ENCODE measurements around the gene WDR35. TPM values are rescaled to one million over a fixed set of nuclear protein-coding genes. Genes with fewer than 3 reads are reported as not detected.

The WDR35 gene
- total RNA-seq, 1 experiment from 2014 or later: 7.2 TPM

DNA sequence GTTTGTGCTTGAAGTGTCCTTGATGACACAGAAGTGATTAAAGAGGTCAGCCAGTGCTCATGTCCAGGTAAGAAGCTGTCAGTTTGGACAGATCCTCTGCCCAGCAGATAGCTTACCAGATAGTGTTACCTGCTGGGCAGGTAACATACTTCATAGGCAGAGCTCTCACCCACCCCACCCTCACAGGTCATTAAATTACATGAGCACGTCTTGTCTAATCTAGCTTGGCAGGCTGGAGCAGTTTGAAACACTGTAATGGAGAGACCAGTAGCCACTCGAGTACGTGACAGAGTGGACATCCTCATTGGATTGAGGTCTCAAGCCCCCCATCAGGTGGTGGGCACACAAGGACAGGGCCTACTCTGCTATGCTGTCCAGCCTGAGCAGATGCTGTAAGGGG lies 115.2 kb downstream of the WDR35 start:
- Mint-ChIP-seq H3K9me3 (ENCODE audit: unreplicated experiment) (no peaks in the 10 kb centered on the region), H3K36me3 (ENCODE audit: insufficient read depth, unreplicated experiment) (no peaks in the 10 kb centered on the region), H3K4me3 (ENCODE audit: unreplicated experiment) (no peak overlapping the region), H3K27ac (ENCODE audit: unreplicated experiment) (no peak overlapping the region), H3K27me3 (ENCODE audit: insufficient read depth, unreplicated experiment) (no peaks in the 10 kb centered on the region), H3K4me1 (ENCODE audit: low read depth, unreplicated experiment) (no peaks in the 10 kb centered on the region)
- Histone ChIP-seq H3K4me3 (ENCODE audit: low read depth, low read length) (no peak overlapping the region), H3K36me3 (ENCODE audit: control insufficient read depth, insufficient read depth, low read length) (no peaks in the 10 kb centered on the region), H3K9me3 (no peaks in the 10 kb centered on the region), H3K4me1 (no peaks in the 10 kb centered on the region), H3K27me3 (replicated peaks; ENCODE audit: control insufficient read depth, insufficient read depth, low read length) (no peaks in the 10 kb centered on the region; the same call in 1 of the 2 replicates)
- ChIA-PET POLR2A (no interaction called here), CTCF (no interaction called here)
- no TSS peak for BruUV-seq (replicated peaks)
- intact Hi-C loops (cut with micrococcal nuclease; ENCODE audit: unreplicated experiment): no loop called here
- TF ChIP-seq, protein P1, sequence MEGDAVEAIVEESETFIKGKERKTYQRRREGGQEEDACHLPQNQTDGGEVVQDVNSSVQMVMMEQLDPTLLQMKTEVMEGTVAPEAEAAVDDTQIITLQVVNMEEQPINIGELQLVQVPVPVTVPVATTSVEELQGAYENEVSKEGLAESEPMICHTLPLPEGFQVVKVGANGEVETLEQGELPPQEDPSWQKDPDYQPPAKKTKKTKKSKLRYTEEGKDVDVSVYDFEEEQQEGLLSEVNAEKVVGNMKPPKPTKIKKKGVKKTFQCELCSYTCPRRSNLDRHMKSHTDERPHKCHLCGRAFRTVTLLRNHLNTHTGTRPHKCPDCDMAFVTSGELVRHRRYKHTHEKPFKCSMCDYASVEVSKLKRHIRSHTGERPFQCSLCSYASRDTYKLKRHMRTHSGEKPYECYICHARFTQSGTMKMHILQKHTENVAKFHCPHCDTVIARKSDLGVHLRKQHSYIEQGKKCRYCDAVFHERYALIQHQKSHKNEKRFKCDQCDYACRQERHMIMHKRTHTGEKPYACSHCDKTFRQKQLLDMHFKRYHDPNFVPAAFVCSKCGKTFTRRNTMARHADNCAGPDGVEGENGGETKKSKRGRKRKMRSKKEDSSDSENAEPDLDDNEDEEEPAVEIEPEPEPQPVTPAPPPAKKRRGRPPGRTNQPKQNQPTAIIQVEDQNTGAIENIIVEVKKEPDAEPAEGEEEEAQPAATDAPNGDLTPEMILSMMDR (IDR thresholded peaks at IDR 0.05; ENCODE audit: insufficient read depth in 1 of 2, low read depth in 1 of 2, low read length in 1 of 2, severe bottlenecking in 1 of 2, unreplicated experiment in 1 of 2): no peak
- DNase-seq: no peak

DNA sequence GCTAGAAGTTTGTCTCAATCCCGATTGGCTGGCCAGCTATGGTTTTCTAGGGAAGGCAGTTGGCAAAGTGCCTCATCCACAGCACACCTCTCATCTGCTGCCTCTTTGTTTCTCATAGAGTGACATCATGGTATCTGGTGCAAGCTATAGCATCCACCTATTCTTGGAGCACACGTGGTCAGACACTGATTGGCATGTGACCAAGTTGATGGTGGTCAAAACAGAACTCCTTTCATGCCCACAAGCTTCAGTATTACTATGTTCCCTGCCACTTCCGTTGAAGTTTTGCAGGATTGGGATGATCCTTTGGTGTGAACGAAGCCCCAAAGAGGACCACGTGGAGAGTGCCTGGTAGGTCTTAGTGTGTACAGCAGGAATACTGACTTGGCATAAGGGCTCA lies 116.9 kb downstream of the WDR35 start:
- intact Hi-C loops (cut with micrococcal nuclease; ENCODE audit: unreplicated experiment): no loop called here

DNA sequence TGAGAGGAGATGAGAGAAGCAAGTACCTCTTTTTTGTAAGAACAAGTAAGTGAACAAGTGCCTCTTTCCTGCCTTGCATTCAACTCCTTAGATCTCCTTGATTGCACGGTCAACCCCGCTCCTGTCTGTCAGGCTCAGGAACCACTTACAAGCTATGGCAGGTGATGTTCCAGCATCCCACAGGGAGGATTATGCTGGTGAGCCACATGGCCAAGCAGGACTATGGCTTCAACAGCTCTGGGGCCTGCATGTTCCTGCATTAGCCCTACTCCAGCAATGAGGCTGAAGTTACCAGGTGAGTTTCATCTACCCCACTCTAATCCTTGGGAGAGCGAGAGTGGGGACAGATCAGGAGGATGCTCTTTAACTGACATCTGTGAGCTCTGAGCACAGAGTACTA lies 117.6 kb downstream of the WDR35 start:
- H3K27me3 Mint-ChIP-seq (ENCODE audit: insufficient read depth, unreplicated experiment): no peaks in the 10 kb centered on the region
- intact Hi-C loops (cut with micrococcal nuclease; ENCODE audit: unreplicated experiment): no loop called here
- Histone ChIP-seq H3K27me3 (replicated peaks; ENCODE audit: control insufficient read depth, insufficient read depth, low read length) (no peaks in the 10 kb centered on the region; the same call in 1 of the 2 replicates), H3K4me3 (ENCODE audit: low read depth, low read length) (no peak overlapping the region), H3K36me3 (ENCODE audit: control insufficient read depth, insufficient read depth, low read length) (no peaks in the 10 kb centered on the region), H3K4me1 (no peaks in the 10 kb centered on the region), H3K9me3 (no peaks in the 10 kb centered on the region)
- H3K4me1 Mint-ChIP-seq (ENCODE audit: low read depth, unreplicated experiment): no peaks in the 10 kb centered on the region
- no peak for DNase-seq
- H3K4me3 Mint-ChIP-seq (ENCODE audit: unreplicated experiment): no peak overlapping the region
- H3K9me3 Mint-ChIP-seq (ENCODE audit: unreplicated experiment): no peaks in the 10 kb centered on the region
- CTCF ChIA-PET: no interaction called here
- no peak overlapping the region for H3K27ac Mint-ChIP-seq (ENCODE audit: unreplicated experiment)
- BruUV-seq (replicated peaks): no TSS peak
- TF ChIP-seq, protein P1 (IDR thresholded peaks at IDR 0.05; ENCODE audit: insufficient read depth in 1 of 2, low read depth in 1 of 2, low read length in 1 of 2, severe bottlenecking in 1 of 2, unreplicated experiment in 1 of 2): no peak
- POLR2A ChIA-PET: no interaction called here
- no peaks in the 10 kb centered on the region for H3K36me3 Mint-ChIP-seq (ENCODE audit: insufficient read depth, unreplicated experiment)

More for the DNA sequence above, 116.9 kb downstream of the WDR35 start:
- POLR2A ChIA-PET: no interaction called here
- H3K27me3 ChIP-seq (replicated peaks; ENCODE audit: control insufficient read depth, insufficient read depth, low read length): no peaks in the 10 kb centered on the region; the same call in 1 of the 2 replicates
- no peaks in the 10 kb centered on the region for H3K27me3 Mint-ChIP-seq (ENCODE audit: insufficient read depth, unreplicated experiment)
- H3K4me1 ChIP-seq: no peaks in the 10 kb centered on the region
- TF ChIP-seq, protein P1 (IDR thresholded peaks at IDR 0.05; ENCODE audit: insufficient read depth in 1 of 2, low read depth in 1 of 2, low read length in 1 of 2, severe bottlenecking in 1 of 2, unreplicated experiment in 1 of 2): no peak
- DNase-seq: no peak
- BruUV-seq (replicated peaks): no TSS peak
- no peak overlapping the region for H3K4me3 Mint-ChIP-seq (ENCODE audit: unreplicated experiment)
- no peak overlapping the region for H3K4me3 ChIP-seq (ENCODE audit: low read depth, low read length)
- no peaks in the 10 kb centered on the region for H3K4me1 Mint-ChIP-seq (ENCODE audit: low read depth, unreplicated experiment)
- no peak overlapping the region for H3K27ac Mint-ChIP-seq (ENCODE audit: unreplicated experiment)
- CTCF ChIA-PET: no interaction called here
- no peaks in the 10 kb centered on the region for H3K9me3 Mint-ChIP-seq (ENCODE audit: unreplicated experiment)
- no peaks in the 10 kb centered on the region for H3K36me3 ChIP-seq (ENCODE audit: control insufficient read depth, insufficient read depth, low read length)
- H3K36me3 Mint-ChIP-seq (ENCODE audit: insufficient read depth, unreplicated experiment): no peaks in the 10 kb centered on the region
- H3K9me3 ChIP-seq: no peaks in the 10 kb centered on the region
